DOHH2 (cell line): ENCODE results near the gene TMEM263.

Source experiments
- H3F3A ChIP-seq: fragments of 200-600 bp; sonication (generic), shearing (Covaris generic); 2 replicates; pipeline ENCODE4 v1.6.0; 2016; ENCODE audit warnings: antibody characterized with exemption, mild to moderate bottlenecking; ENCODE audit not compliant: control insufficient read depth, insufficient read depth
- H3K27ac ChIP-seq: fragments of 200-600 bp; sonication (generic); 2 replicates; pipeline ENCODE4 v1.5.1; 2014; ENCODE audit warnings: low read depth, mild to moderate bottlenecking, low read length, moderate library complexity
- H3K27me3 ChIP-seq: fragments of 200-600 bp; sonication (generic); 2 replicates; pipeline ENCODE4 v1.6.1; 2014; ENCODE audit warnings: mild to moderate bottlenecking, low read length, mixed read lengths; ENCODE audit not compliant: control insufficient read depth
- H3K36me3 ChIP-seq: fragments of 200-600 bp; sonication (generic); 2 replicates; pipeline ENCODE4 v1.6.1; 2014; ENCODE audit warnings: mild to moderate bottlenecking, low read length, moderate library complexity, mixed read lengths; ENCODE audit not compliant: control insufficient read depth
- H3K4me1 ChIP-seq: fragments of 200-600 bp; sonication (generic); 2 replicates; pipeline ENCODE4 v1.6.1; 2014; ENCODE audit warnings: mild to moderate bottlenecking, low read length, mixed read lengths; ENCODE audit not compliant: control insufficient read depth
- H3K4me2 ChIP-seq: fragments of 200-600 bp; sonication (generic); 2 replicates; pipeline ENCODE4 v1.6.0; 2014; ENCODE audit warnings: mild to moderate bottlenecking, low read length, moderate library complexity
- H3K4me3 ChIP-seq: fragments of 200-600 bp; sonication (generic); 2 replicates; pipeline ENCODE4 v1.5.1; 2014; ENCODE audit warnings: mild to moderate bottlenecking, low read length, mixed read lengths
- H3K79me2 ChIP-seq: fragments of 200-600 bp; sonication (generic); 2 replicates; pipeline ENCODE4 v1.6.1; 2014; ENCODE audit warnings: mild to moderate bottlenecking, low read length, mixed read lengths; ENCODE audit not compliant: control insufficient read depth
- H3K9me2 ChIP-seq: fragments of 200-600 bp; sonication (generic); replicated peaks from 2 replicates; pipeline ENCODE4 v1.6.1; 2014; ENCODE audit warnings: mild to moderate bottlenecking, low read length, mixed read lengths; ENCODE audit not compliant: control insufficient read depth
- H3K9me3 ChIP-seq: fragments of 200-600 bp; sonication (generic); 2 replicates; pipeline ENCODE4 v1.6.1; 2014; ENCODE audit warnings: antibody characterized with exemption, low read length, mixed read lengths; ENCODE audit not compliant: control insufficient read depth, insufficient read depth
- H4K20me1 ChIP-seq: fragments of 200-600 bp; sonication (generic); 2 replicates; pipeline ENCODE4 v1.6.0; 2014; ENCODE audit warnings: low read depth, mild to moderate bottlenecking, antibody characterized with exemption, low read length, moderate library complexity; ENCODE audit not compliant: control insufficient read depth, insufficient read depth
- EZH2phosphoT487 ChIP-seq: fragments of 200-600 bp; sonication (generic); IDR thresholded peaks from 2 replicates; pipeline ENCODE4 v1.6.1; 2017; ENCODE audit warnings: borderline replicate concordance, mild to moderate bottlenecking, antibody characterized with exemption, low read length, moderate library complexity, mixed read lengths
- TF ChIP-seq, protein P1 (sequence below): fragments of 200-600 bp; sonication (generic); IDR thresholded peaks from one replicate; pipeline ENCODE4 v1.5.1; 2014; ENCODE audit warnings: antibody characterized with exemption, mild to moderate bottlenecking, low read depth, low read length; ENCODE audit not compliant: poor library complexity, severe bottlenecking

Gene TMEM263

DNA sequence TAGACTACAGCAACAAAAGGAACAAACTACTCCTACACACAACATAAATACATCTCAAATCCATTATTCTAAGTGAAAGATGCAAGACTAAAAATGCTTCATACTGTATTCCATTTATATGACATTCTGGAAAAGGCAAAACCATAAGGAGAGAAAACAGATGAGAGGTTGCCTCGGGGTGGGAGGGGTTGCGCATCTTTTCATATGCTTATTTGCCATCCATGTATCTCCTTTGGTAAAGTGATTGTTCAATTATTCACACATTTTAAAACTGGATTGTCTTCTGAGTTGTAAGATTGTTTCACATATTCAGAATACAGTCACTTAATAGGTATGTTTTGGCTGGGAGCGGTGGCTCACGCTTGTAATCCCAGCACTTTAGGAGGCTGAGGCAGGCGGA lies 5.1 kb upstream of the TMEM263 start:
- H3K4me3 ChIP-seq: no peak overlapping the region
- no peaks in the 10 kb centered on the region; the same call in 1 of the 2 replicates for H3K27me3 ChIP-seq
- no peaks in the 10 kb centered on the region for H3K36me3 ChIP-seq
- H3K27ac ChIP-seq: no peak overlapping the region
- peaks cover 9% of the 10 kb centered on the region for H3F3A ChIP-seq
- H3K9me3 ChIP-seq: peaks cover 4% of the 10 kb centered on the region; the same call in 1 of the 2 replicates
- no peaks in the 10 kb centered on the region for H4K20me1 ChIP-seq
- TF ChIP-seq EZH2phosphoT487: no peak
- TF ChIP-seq, protein P1, sequence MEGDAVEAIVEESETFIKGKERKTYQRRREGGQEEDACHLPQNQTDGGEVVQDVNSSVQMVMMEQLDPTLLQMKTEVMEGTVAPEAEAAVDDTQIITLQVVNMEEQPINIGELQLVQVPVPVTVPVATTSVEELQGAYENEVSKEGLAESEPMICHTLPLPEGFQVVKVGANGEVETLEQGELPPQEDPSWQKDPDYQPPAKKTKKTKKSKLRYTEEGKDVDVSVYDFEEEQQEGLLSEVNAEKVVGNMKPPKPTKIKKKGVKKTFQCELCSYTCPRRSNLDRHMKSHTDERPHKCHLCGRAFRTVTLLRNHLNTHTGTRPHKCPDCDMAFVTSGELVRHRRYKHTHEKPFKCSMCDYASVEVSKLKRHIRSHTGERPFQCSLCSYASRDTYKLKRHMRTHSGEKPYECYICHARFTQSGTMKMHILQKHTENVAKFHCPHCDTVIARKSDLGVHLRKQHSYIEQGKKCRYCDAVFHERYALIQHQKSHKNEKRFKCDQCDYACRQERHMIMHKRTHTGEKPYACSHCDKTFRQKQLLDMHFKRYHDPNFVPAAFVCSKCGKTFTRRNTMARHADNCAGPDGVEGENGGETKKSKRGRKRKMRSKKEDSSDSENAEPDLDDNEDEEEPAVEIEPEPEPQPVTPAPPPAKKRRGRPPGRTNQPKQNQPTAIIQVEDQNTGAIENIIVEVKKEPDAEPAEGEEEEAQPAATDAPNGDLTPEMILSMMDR: no peak
- no peak overlapping the region for H3K4me2 ChIP-seq
- no peaks in the 10 kb centered on the region for H3K9me2 ChIP-seq
- H3K4me1 ChIP-seq: peaks cover 13% of the 10 kb centered on the region
- no peaks in the 10 kb centered on the region for H3K79me2 ChIP-seq

DNA sequence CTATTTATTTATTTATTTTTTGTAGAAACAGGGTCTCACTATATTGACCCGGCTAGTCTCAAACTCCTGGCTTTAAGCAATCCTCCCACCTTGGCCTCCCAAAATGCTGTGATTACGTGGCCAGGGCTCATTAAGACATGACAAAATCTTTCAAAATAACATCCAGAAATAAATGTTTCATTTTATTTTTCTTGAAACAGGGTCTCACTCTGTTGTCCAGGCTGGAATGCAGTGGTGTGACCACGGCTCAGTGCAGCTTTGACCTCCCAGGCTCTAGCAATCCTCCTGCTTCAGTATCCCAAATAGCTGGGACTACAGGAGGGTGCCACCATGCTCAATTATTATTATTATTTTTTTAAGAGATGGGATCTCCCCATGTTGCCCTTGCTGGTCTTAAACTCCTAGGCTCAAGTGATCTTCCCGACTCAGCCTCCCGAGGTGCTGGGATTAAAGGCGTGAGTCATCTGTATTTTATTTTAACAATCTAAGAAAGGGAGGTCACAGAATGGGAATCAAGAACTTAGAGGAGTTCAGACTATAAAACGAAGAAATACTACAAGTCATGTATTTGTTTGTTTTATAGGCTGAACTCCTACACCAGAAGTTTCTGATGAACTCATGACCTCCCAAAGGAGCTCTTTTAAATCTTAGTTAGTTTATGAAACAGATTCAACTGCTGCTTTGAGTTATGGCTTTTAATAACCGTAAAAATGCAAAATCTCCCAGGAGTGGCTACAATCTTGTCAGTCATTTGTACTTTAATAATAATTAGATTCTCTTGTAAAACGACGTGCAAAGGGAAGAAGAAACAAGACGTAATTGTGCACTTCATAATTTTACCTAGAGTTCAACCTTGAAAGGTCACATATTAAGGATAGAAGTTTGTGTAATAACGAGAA lies 2.1 kb upstream of the TMEM263 start:
- H3K27ac ChIP-seq: no peak overlapping the region
- peaks cover 8% of the 10 kb centered on the region for H3K36me3 ChIP-seq
- H3K9me3 ChIP-seq: peaks cover under 1% of the 10 kb centered on the region; the same call in 1 of the 2 replicates
- H3F3A ChIP-seq: peaks cover 18% of the 10 kb centered on the region
- no peaks in the 10 kb centered on the region for H4K20me1 ChIP-seq
- peaks cover 27% of the 10 kb centered on the region for H3K4me1 ChIP-seq
- no peak for TF ChIP-seq EZH2phosphoT487
- TF ChIP-seq, protein P1: no peak
- H3K9me2 ChIP-seq: no peaks in the 10 kb centered on the region
- H3K4me2 ChIP-seq: 0 out of 2 replicates have a peak overlapping the region, but pooled peaks have one; percentile 97
- H3K4me3 ChIP-seq: no peak overlapping the region
- peaks cover 24% of the 10 kb centered on the region for H3K79me2 ChIP-seq
- H3K27me3 ChIP-seq: no peaks in the 10 kb centered on the region; the same call in 1 of the 2 replicates

DNA sequence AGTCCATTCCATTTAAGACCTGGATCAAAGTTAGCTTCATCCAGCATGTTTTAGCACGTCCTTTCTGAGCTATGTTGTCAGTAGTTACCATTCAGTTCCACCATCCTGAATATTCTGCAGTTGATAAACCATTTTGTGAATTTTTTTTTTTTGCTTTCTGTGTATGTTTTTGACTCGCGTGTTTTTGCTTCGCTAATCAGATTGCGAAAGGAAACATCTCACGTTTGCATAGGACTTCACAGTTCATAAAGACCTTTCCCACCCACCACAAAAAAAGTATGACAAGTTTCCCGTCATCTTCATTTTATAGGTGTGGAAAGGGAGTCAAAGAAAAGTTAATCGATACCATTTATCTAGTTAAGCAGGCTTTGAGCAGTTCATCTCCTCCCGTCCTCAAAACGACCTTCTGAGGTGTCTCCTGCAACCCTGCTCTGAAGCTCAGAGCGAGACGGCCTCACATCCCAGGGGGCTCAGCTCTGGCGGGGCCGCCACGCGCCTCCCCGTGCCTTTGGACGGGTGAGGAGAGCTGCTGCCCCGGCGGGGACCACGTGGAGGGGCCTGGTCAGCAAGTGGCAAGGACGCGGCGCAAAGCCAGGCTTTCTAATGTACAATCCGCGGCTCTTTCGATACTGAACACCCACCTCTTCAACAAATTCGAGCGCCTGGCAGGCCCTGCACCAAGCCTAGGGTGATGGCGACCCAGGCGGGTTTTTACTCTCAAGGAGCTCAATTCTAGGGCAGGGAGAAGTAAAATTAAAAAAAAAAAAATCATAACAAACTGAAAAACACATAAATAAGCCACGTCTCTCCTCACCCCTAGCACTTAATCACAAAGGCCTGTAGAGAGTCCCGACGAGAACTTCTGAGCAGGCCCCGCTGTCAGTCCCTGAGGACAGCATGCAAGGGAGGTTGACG lies 988 bp upstream of the TMEM263 start:
- H3K27ac ChIP-seq: no peak overlapping the region

More for the DNA sequence above, 988 bp upstream of the TMEM263 start:
- Histone ChIP-seq H3K27me3 (no peaks in the 10 kb centered on the region; the same call in 1 of the 2 replicates), H3K36me3 (peaks cover 10% of the 10 kb centered on the region), H3F3A (peaks cover 18% of the 10 kb centered on the region), H4K20me1 (no peaks in the 10 kb centered on the region), H3K9me3 (no peaks in the 10 kb centered on the region), H3K79me2 (peaks cover 35% of the 10 kb centered on the region), H3K9me2 (no peaks in the 10 kb centered on the region), H3K4me2 (peak overlapping the region; percentile 97), H3K4me1 (peaks cover 29% of the 10 kb centered on the region), H3K4me3 (peak overlapping the region; percentile 89)
- TF ChIP-seq, protein P1: no peak
- no peak for TF ChIP-seq EZH2phosphoT487
